DOHH2 (cell line): ENCODE results near the gene PCBP3.

Experiments
- H3F3A ChIP-seq: fragments of 200-600 bp; sonication (generic), shearing (Covaris generic); 2 replicates; pipeline ENCODE4 v1.6.0; 2016; ENCODE audit warnings: antibody characterized with exemption, mild to moderate bottlenecking; ENCODE audit not compliant: control insufficient read depth, insufficient read depth
- H3K27ac ChIP-seq: fragments of 200-600 bp; sonication (generic); 2 replicates; pipeline ENCODE4 v1.5.1; 2014; ENCODE audit warnings: low read depth, mild to moderate bottlenecking, low read length, moderate library complexity
- H3K27me3 ChIP-seq: fragments of 200-600 bp; sonication (generic); 2 replicates; pipeline ENCODE4 v1.6.1; 2014; ENCODE audit warnings: mild to moderate bottlenecking, low read length, mixed read lengths; ENCODE audit not compliant: control insufficient read depth
- H3K36me3 ChIP-seq: fragments of 200-600 bp; sonication (generic); 2 replicates; pipeline ENCODE4 v1.6.1; 2014; ENCODE audit warnings: mild to moderate bottlenecking, low read length, moderate library complexity, mixed read lengths; ENCODE audit not compliant: control insufficient read depth
- H3K4me1 ChIP-seq: fragments of 200-600 bp; sonication (generic); 2 replicates; pipeline ENCODE4 v1.6.1; 2014; ENCODE audit warnings: mild to moderate bottlenecking, low read length, mixed read lengths; ENCODE audit not compliant: control insufficient read depth
- H3K4me2 ChIP-seq: fragments of 200-600 bp; sonication (generic); 2 replicates; pipeline ENCODE4 v1.6.0; 2014; ENCODE audit warnings: mild to moderate bottlenecking, low read length, moderate library complexity
- H3K4me3 ChIP-seq: fragments of 200-600 bp; sonication (generic); 2 replicates; pipeline ENCODE4 v1.5.1; 2014; ENCODE audit warnings: mild to moderate bottlenecking, low read length, mixed read lengths
- H3K79me2 ChIP-seq: fragments of 200-600 bp; sonication (generic); 2 replicates; pipeline ENCODE4 v1.6.1; 2014; ENCODE audit warnings: mild to moderate bottlenecking, low read length, mixed read lengths; ENCODE audit not compliant: control insufficient read depth
- H3K9me2 ChIP-seq: fragments of 200-600 bp; sonication (generic); replicated peaks from 2 replicates; pipeline ENCODE4 v1.6.1; 2014; ENCODE audit warnings: mild to moderate bottlenecking, low read length, mixed read lengths; ENCODE audit not compliant: control insufficient read depth
- H3K9me3 ChIP-seq: fragments of 200-600 bp; sonication (generic); 2 replicates; pipeline ENCODE4 v1.6.1; 2014; ENCODE audit warnings: antibody characterized with exemption, low read length, mixed read lengths; ENCODE audit not compliant: control insufficient read depth, insufficient read depth
- H4K20me1 ChIP-seq: fragments of 200-600 bp; sonication (generic); 2 replicates; pipeline ENCODE4 v1.6.0; 2014; ENCODE audit warnings: low read depth, mild to moderate bottlenecking, antibody characterized with exemption, low read length, moderate library complexity; ENCODE audit not compliant: control insufficient read depth, insufficient read depth
- CTCF ChIP-seq: fragments of 200-600 bp; sonication (generic); IDR thresholded peaks from one replicate; pipeline ENCODE4 v1.5.1; 2014; ENCODE audit warnings: antibody characterized with exemption, mild to moderate bottlenecking, low read depth, low read length; ENCODE audit not compliant: poor library complexity, severe bottlenecking
- EZH2phosphoT487 ChIP-seq: fragments of 200-600 bp; sonication (generic); IDR thresholded peaks from 2 replicates; pipeline ENCODE4 v1.6.1; 2017; ENCODE audit warnings: borderline replicate concordance, mild to moderate bottlenecking, antibody characterized with exemption, low read length, moderate library complexity, mixed read lengths

PCBP3 gene

GRCh38 chr21:45852886-45853400 lies 209.4 kb downstream of the PCBP3 start:
- Histone ChIP-seq H3K4me1 (no peaks in the 10 kb centered on the region), H3K36me3 (no peaks in the 10 kb centered on the region), H3K27me3 (peaks cover 4% of the 10 kb centered on the region; the same call in 1 of the 2 replicates), H4K20me1 (no peaks in the 10 kb centered on the region), H3K4me2 (no peak overlapping the region), H3K9me2 (no peaks in the 10 kb centered on the region), H3K27ac (no peak overlapping the region), H3K9me3 (no peaks in the 10 kb centered on the region), H3F3A (no peaks in the 10 kb centered on the region), H3K4me3 (no peak overlapping the region), H3K79me2 (no peaks in the 10 kb centered on the region)
- no peak for TF ChIP-seq EZH2phosphoT487
- TF ChIP-seq CTCF, result no peak

- no peak overlapping the region for H3K4me3 ChIP-seq
- no peaks in the 10 kb centered on the region for H3K9me3 ChIP-seq
- no peaks in the 10 kb centered on the region for H3K9me2 ChIP-seq
- no peaks in the 10 kb centered on the region for H3K36me3 ChIP-seq
- no peak for TF ChIP-seq EZH2phosphoT487
- no peak for TF ChIP-seq CTCF
- no peak overlapping the region for H3K4me2 ChIP-seq
- H3F3A ChIP-seq, result no peaks in the 10 kb centered on the region
- no peaks in the 10 kb centered on the region for H3K79me2 ChIP-seq
- no peak overlapping the region for H3K27ac ChIP-seq
- H3K4me1 ChIP-seq, result no peaks in the 10 kb centered on the region
- H4K20me1 ChIP-seq, result no peaks in the 10 kb centered on the region
- H3K27me3 ChIP-seq, result no peaks in the 10 kb centered on the region; the same call in 1 of the 2 replicates
Measured at GRCh38 chr21:45853703-45854342, 210.3 kb downstream of the PCBP3 start.

- no peaks in the 10 kb centered on the region for H3K9me2 ChIP-seq
- no peak overlapping the region for H3K4me2 ChIP-seq
- H3K9me3 ChIP-seq, result no peaks in the 10 kb centered on the region
- no peaks in the 10 kb centered on the region for H3F3A ChIP-seq
- TF ChIP-seq EZH2phosphoT487 (no peak), CTCF (no peak)
- H3K27ac ChIP-seq, result no peak overlapping the region
- H3K79me2 ChIP-seq, result no peaks in the 10 kb centered on the region
- no peak overlapping the region for H3K4me3 ChIP-seq
- H3K36me3 ChIP-seq, result no peaks in the 10 kb centered on the region
- no peaks in the 10 kb centered on the region for H3K4me1 ChIP-seq
- H3K27me3 ChIP-seq, result no peaks in the 10 kb centered on the region; the same call in 1 of the 2 replicates
- no peaks in the 10 kb centered on the region for H4K20me1 ChIP-seq
Measured at GRCh38 chr21:45854690-45855247, 211.2 kb downstream of the PCBP3 start.
